Measurements from ENCODE around the gene STARD8.

STARD8 gene

GRCh38 chrX:68710870-68711576 lies 63.6 kb downstream of the STARD8 start:
- H3K27ac ChIP-seq, result no peak overlapping the region
- TF ChIP-seq CTCF (conservative IDR thresholded peaks at IDR 0.05) (peak; percentile 61), ZFX (IDR thresholded peaks at IDR 0.05) (no peak)

GRCh38 chrX:68711845-68712244 lies 64.4 kb downstream of the STARD8 start:
- TF ChIP-seq CTCF (conservative IDR thresholded peaks at IDR 0.05) (no peak), ZFX (IDR thresholded peaks at IDR 0.05) (no peak)

GRCh38 chrX:68714856-68715255 lies 67.4 kb downstream of the STARD8 start:
- no peak for TF ChIP-seq ZFX (IDR thresholded peaks at IDR 0.05)
- no peak for TF ChIP-seq CTCF (conservative IDR thresholded peaks at IDR 0.05)
- no peak overlapping the region for H3K27ac ChIP-seq

More at GRCh38 chrX:68711845-68712244, 64.4 kb downstream of the STARD8 start:
- H3K27ac ChIP-seq, result no peak overlapping the region

GRCh38 chrX:68717196-68717595 lies 69.7 kb downstream of the STARD8 start:
- no peak overlapping the region for H3K27ac ChIP-seq
- TF ChIP-seq ZFX (IDR thresholded peaks at IDR 0.05) (no peak), CTCF (conservative IDR thresholded peaks at IDR 0.05) (no peak)

GRCh38 chrX:68717663-68718442 lies 70.4 kb downstream of the STARD8 start:
- no peak overlapping the region for H3K27ac ChIP-seq
- TF ChIP-seq CTCF (conservative IDR thresholded peaks at IDR 0.05) (no peak), ZFX (IDR thresholded peaks at IDR 0.05) (no peak)

- TF ChIP-seq CTCF (conservative IDR thresholded peaks at IDR 0.05), result no peak
- TF ChIP-seq ZFX (IDR thresholded peaks at IDR 0.05), result no peak
- H3K27ac ChIP-seq, result no peak overlapping the region
Measured at GRCh38 chrX:68718443-68718820, 71.0 kb downstream of the STARD8 start.

- no peak for TF ChIP-seq CTCF (conservative IDR thresholded peaks at IDR 0.05)
- no peak overlapping the region for H3K27ac ChIP-seq
Measured at GRCh38 chrX:68719181-68719903, 71.9 kb downstream of the STARD8 start.
